Measurements from ENCODE around the gene KSR2. TPM values are rescaled to one million over a fixed set of nuclear protein-coding genes. Genes with fewer than 3 reads are reported as not detected.

KSR2 gene
- polyA plus RNA-seq, 1 donor = 1.2 TPM

Other genes starting within 250 kb of the KSR2 start
- 44.6 TPM for gene RFC5, start 47.7 kb upstream of the KSR2 start, polyA plus RNA-seq (ENCODE audit: insufficient read length)
- gene WSB2, start 92.2 kb upstream of the KSR2 start, polyA plus RNA-seq (ENCODE audit: insufficient read length) = 50.4 TPM
- 35.4 TPM for gene VSIG10, start 135.0 kb upstream of the KSR2 start, polyA plus RNA-seq (ENCODE audit: insufficient read length)
- 263 TPM for gene PEBP1, start 167.1 kb upstream of the KSR2 start, polyA plus RNA-seq (ENCODE audit: insufficient read length)